Mucosa of stomach (tissue), 1 donor: Measurements from ENCODE around the gene NOB1.

Experiments
- H3K27me3 ChIP-seq: one replicate; pipeline ENCODE4 v1.7.0; 2013; ENCODE audit warnings: mild to moderate bottlenecking, low read length; ENCODE audit not compliant: control insufficient read depth, insufficient read depth
- H3K36me3 ChIP-seq: one replicate; pipeline ENCODE4 v1.7.0; 2013; ENCODE audit warnings: low read length; ENCODE audit not compliant: control insufficient read depth, insufficient read depth
- H3K4me1 ChIP-seq: one replicate; pipeline ENCODE4 v1.7.0; 2013; ENCODE audit warnings: mild to moderate bottlenecking, low read length; ENCODE audit not compliant: control insufficient read depth, insufficient read depth
- H3K4me3 ChIP-seq: one replicate; pipeline ENCODE4 v1.7.0; 2013; ENCODE audit warnings: low read length
- H3K9ac ChIP-seq: one replicate; pipeline ENCODE4 v1.7.0; 2013; ENCODE audit warnings: mild to moderate bottlenecking, low read length, moderate library complexity
- H3K9me3 ChIP-seq: one replicate; pipeline ENCODE4 v1.7.0; 2013; ENCODE audit warnings: mild to moderate bottlenecking, low read length, moderate library complexity; ENCODE audit not compliant: control insufficient read depth
- donor health status: Pancreatic carcinoma.

NOB1 gene

GRCh38 chr16:69711115-69711740 lies 43.5 kb downstream of the NOB1 start:
- Histone ChIP-seq H3K9me3 (no peaks in the 10 kb centered on the region), H3K9ac (no peak overlapping the region), H3K36me3 (peaks cover 22% of the 10 kb centered on the region), H3K4me1 (peaks cover 22% of the 10 kb centered on the region), H3K4me3 (no peak overlapping the region), H3K27me3 (no peaks in the 10 kb centered on the region)

GRCh38 chr16:69709456-69710084 lies 45.2 kb downstream of the NOB1 start:
- Histone ChIP-seq H3K9ac (no peak overlapping the region), H3K9me3 (no peaks in the 10 kb centered on the region), H3K4me3 (no peak overlapping the region), H3K4me1 (peaks cover 14% of the 10 kb centered on the region), H3K27me3 (no peaks in the 10 kb centered on the region), H3K36me3 (peaks cover 17% of the 10 kb centered on the region)

GRCh38 chr16:69707920-69708683 lies 46.6 kb downstream of the NOB1 start:
- peaks cover 14% of the 10 kb centered on the region for H3K4me1 ChIP-seq
- no peak overlapping the region for H3K4me3 ChIP-seq
- no peaks in the 10 kb centered on the region for H3K9me3 ChIP-seq
- H3K36me3 ChIP-seq = peaks cover 15% of the 10 kb centered on the region
- no peaks in the 10 kb centered on the region for H3K27me3 ChIP-seq
- no peak overlapping the region for H3K9ac ChIP-seq

- H3K36me3 ChIP-seq = peaks cover 9% of the 10 kb centered on the region
- H3K9me3 ChIP-seq = no peaks in the 10 kb centered on the region
- H3K4me3 ChIP-seq = no peak overlapping the region
- H3K27me3 ChIP-seq = no peaks in the 10 kb centered on the region
- H3K4me1 ChIP-seq = peaks cover 7% of the 10 kb centered on the region
- H3K9ac ChIP-seq = no peak overlapping the region
These were observed 47.8 kb downstream of the NOB1 start for GRCh38 chr16:69706975-69707340.

GRCh38 chr16:69706256-69706974 lies 48.3 kb downstream of the NOB1 start:
- H3K9ac ChIP-seq = no peak overlapping the region
- no peak overlapping the region for H3K4me3 ChIP-seq
- H3K27me3 ChIP-seq = no peaks in the 10 kb centered on the region
- no peaks in the 10 kb centered on the region for H3K9me3 ChIP-seq
- H3K4me1 ChIP-seq = peaks cover 1% of the 10 kb centered on the region
- H3K36me3 ChIP-seq = peaks cover 6% of the 10 kb centered on the region

GRCh38 chr16:69703638-69704037 lies 51.1 kb downstream of the NOB1 start:
- Histone ChIP-seq H3K4me3 (no peak overlapping the region), H3K27me3 (no peaks in the 10 kb centered on the region), H3K36me3 (no peaks in the 10 kb centered on the region), H3K4me1 (no peaks in the 10 kb centered on the region), H3K9me3 (no peaks in the 10 kb centered on the region), H3K9ac (no peak overlapping the region)

- no peaks in the 10 kb centered on the region for H3K9me3 ChIP-seq
- no peaks in the 10 kb centered on the region for H3K27me3 ChIP-seq
- no peaks in the 10 kb centered on the region for H3K36me3 ChIP-seq
- H3K4me1 ChIP-seq = no peaks in the 10 kb centered on the region
- H3K4me3 ChIP-seq = no peak overlapping the region
- no peak overlapping the region for H3K9ac ChIP-seq
These were observed 52.9 kb downstream of the NOB1 start for GRCh38 chr16:69701866-69702265.

- no peak overlapping the region for H3K9ac ChIP-seq
- no peaks in the 10 kb centered on the region for H3K27me3 ChIP-seq
- no peaks in the 10 kb centered on the region for H3K36me3 ChIP-seq
- H3K9me3 ChIP-seq = no peaks in the 10 kb centered on the region
- H3K4me1 ChIP-seq = no peaks in the 10 kb centered on the region
- H3K4me3 ChIP-seq = no peak overlapping the region
These were observed 53.3 kb downstream of the NOB1 start for GRCh38 chr16:69701452-69701851.

- no peaks in the 10 kb centered on the region for H3K9me3 ChIP-seq
- no peaks in the 10 kb centered on the region for H3K27me3 ChIP-seq
- H3K4me1 ChIP-seq = no peaks in the 10 kb centered on the region
- H3K36me3 ChIP-seq = peaks cover 3% of the 10 kb centered on the region
- H3K4me3 ChIP-seq = no peak overlapping the region
- no peak overlapping the region for H3K9ac ChIP-seq
These were observed 54.8 kb downstream of the NOB1 start for GRCh38 chr16:69699915-69700314.

- Histone ChIP-seq H3K27me3 (no peaks in the 10 kb centered on the region), H3K4me1 (no peaks in the 10 kb centered on the region), H3K36me3 (peaks cover 10% of the 10 kb centered on the region), H3K9me3 (no peaks in the 10 kb centered on the region), H3K9ac (no peak overlapping the region), H3K4me3 (no peak overlapping the region)
These were observed 56.3 kb downstream of the NOB1 start for GRCh38 chr16:69698404-69698803.

GRCh38 chr16:69693916-69694315 lies 60.8 kb downstream of the NOB1 start:
- Histone ChIP-seq H3K9ac (no peak overlapping the region), H3K27me3 (no peaks in the 10 kb centered on the region), H3K9me3 (no peaks in the 10 kb centered on the region), H3K4me1 (no peaks in the 10 kb centered on the region), H3K36me3 (peaks cover 22% of the 10 kb centered on the region), H3K4me3 (no peak overlapping the region)
